GM12878 (cell line): ENCODE measurements around the gene PTPRN2. TPM values are rescaled to one million over a fixed set of nuclear protein-coding genes. Genes with fewer than 3 reads are reported as not detected.

Experiments
- ATAC-seq: fragments of 200-7000 bp; cut with Tn5 transposase; 3 replicates; pipeline ENCODE4 v1.9.1; 2020; ENCODE audit warnings: mild to moderate bottlenecking, moderate library complexity
- BruUV-seq: library from RNA; stranded (reverse); fragments of 400-500 nt; replicated peaks from 2 replicates; lab custom pipeline; 2021; lab: Mats Ljungman, UMichigan
- CTCF ChIA-PET: fragments of 300-600 bp; sonication (Branson Sonifier 250); formaldehyde crosslinking; extraction: SDS; loops from one replicate; lab custom pipeline; 2021; ENCODE audit warnings: inconsistent platforms; lab: Yijun Ruan, JAX
- POLR2A ChIA-PET: fragments of 350-600 bp; formaldehyde crosslinking; extraction: SDS; loops from one replicate; lab custom pipeline; 2021; ENCODE audit warnings: inconsistent platforms; lab: Charles Lee
- RAD21 ChIA-PET: fragments of 300-600 bp; sonication (Branson Sonifier 250); formaldehyde crosslinking; loops from one replicate; lab custom pipeline; 2023; ENCODE audit warnings: antibody characterized with exemption; ENCODE audit not compliant: unreplicated experiment; lab: Charles Lee
- SMC1A ChIA-PET: fragments of 300-600 bp; sonication (Branson Sonifier 250); formaldehyde crosslinking; loops from one replicate; lab custom pipeline; 2023; ENCODE audit not compliant: unreplicated experiment, uncharacterized antibody; lab: Charles Lee
- DNase-seq: peaks from one replicate; pipeline ENCODE4 v3.0.0-alpha.2; 2011; ENCODE audit warnings: low read depth, low spot score
- FAIRE-seq: peaks from 3 replicates; lab custom pipeline; 2011; peaks lifted over from hg19 to GRCh38; lab: Jason Lieb, UNC
- H2AFZ ChIP-seq: 2 replicates; pipeline ENCODE4 v1.6.0; 2011; ENCODE audit warnings: low read depth, low read length, control low read depth; ENCODE audit not compliant: control insufficient read depth
- H3K27ac ChIP-seq: 2 replicates; pipeline ENCODE4 v1.5.1; 2011; ENCODE audit warnings: control low read depth; ENCODE audit not compliant: control insufficient read depth, insufficient read depth
- H3K27me3 ChIP-seq, 2 experiments: replicated peaks in 1 of 2; 2 replicates each; pipeline versions ENCODE4 v1.6.0 to v1.6.1; 2011; ENCODE audit warnings: low read length in 1 of 2; ENCODE audit not compliant: control insufficient read depth in 2 of 2, insufficient read depth in 2 of 2
- H3K36me3 ChIP-seq, 2 experiments: 2 replicates each; pipeline ENCODE4 v1.5.1; 2011; ENCODE audit warnings: low read length in 1 of 2; ENCODE audit not compliant: control insufficient read depth in 2 of 2, insufficient read depth in 2 of 2
- H3K4me1 ChIP-seq: 2 replicates; pipeline ENCODE4 v1.6.1; 2011; ENCODE audit warnings: mild to moderate bottlenecking, low read length, moderate library complexity, mixed read lengths; ENCODE audit not compliant: control insufficient read depth, insufficient read depth
- H3K4me2 ChIP-seq: 2 replicates; pipeline ENCODE4 v1.6.0; 2011; ENCODE audit warnings: control low read depth; ENCODE audit not compliant: control insufficient read depth, insufficient read depth
- H3K4me3 ChIP-seq: fragments of 200-600 bp; sonication (generic); 2 replicates; pipeline ENCODE4 v1.5.1; 2016
- H3K79me2 ChIP-seq: 2 replicates; pipeline ENCODE4 v1.6.0; 2011; ENCODE audit warnings: low read length; ENCODE audit not compliant: control insufficient read depth, insufficient read depth
- H3K9ac ChIP-seq: 2 replicates; pipeline ENCODE4 v1.8.0; 2011; ENCODE audit warnings: low read length, control low read depth, mixed read lengths; ENCODE audit not compliant: control insufficient read depth, insufficient read depth
- H3K9me3 ChIP-seq: replicated peaks from 3 replicates; pipeline ENCODE4 v1.5.1; 2011; ENCODE audit warnings: mild to moderate bottlenecking, low read length; ENCODE audit not compliant: control insufficient read depth, insufficient read depth
- H4K20me1 ChIP-seq: 2 replicates; pipeline ENCODE4 v1.6.0; 2011; ENCODE audit not compliant: control insufficient read depth, insufficient read depth
- GABPA ChIP-seq: IDR thresholded peaks from 2 replicates; pipeline ENCODE4 v1.6.1; 2014; ENCODE audit warnings: antibody characterized with exemption, low read depth, mild to moderate bottlenecking, inconsistent platforms
- RELA ChIP-seq: fragments of 450-650 bp; IDR thresholded peaks from 2 replicates; pipeline ENCODE4 v1.8.0; 2014; ENCODE audit warnings: borderline replicate concordance; ENCODE audit not compliant: partially characterized antibody
- SP1 ChIP-seq: IDR thresholded peaks from one replicate; pipeline ENCODE4 v1.6.1; 2011; ENCODE audit warnings: low read depth, low read length
- SRF ChIP-seq, 2 experiments: IDR thresholded peaks; 2 replicates each; pipeline ENCODE4 v1.6.1; 2011; ENCODE audit warnings: low read depth in 2 of 2, low read length in 2 of 2, mild to moderate bottlenecking in 1 of 2, moderate library complexity in 1 of 2
- TAF1 ChIP-seq: IDR thresholded peaks from 2 replicates; pipeline ENCODE4 v1.6.1; 2011; ENCODE audit warnings: mild to moderate bottlenecking, low read depth, low read length, borderline replicate concordance
- TBL1XR1 ChIP-seq: IDR thresholded peaks from 2 replicates; pipeline ENCODE4 v1.6.1; 2012; ENCODE audit warnings: low read depth, low read length, improper control_type of control experiment
- YY1 ChIP-seq: IDR thresholded peaks from 2 replicates; pipeline ENCODE4 v1.6.1; 2011; ENCODE audit warnings: low read depth, mild to moderate bottlenecking, low read length
- ZBTB40 ChIP-seq: fragments of 450-650 bp; IDR thresholded peaks from 2 replicates; pipeline ENCODE4 v1.6.1; 2016; ENCODE audit warnings: mild to moderate bottlenecking, moderate library complexity, borderline replicate concordance
- ZNF24 ChIP-seq: fragments of 450-650 bp; IDR thresholded peaks from 2 replicates; pipeline ENCODE4 v1.6.1; 2017; ENCODE audit warnings: antibody characterized with exemption, mild to moderate bottlenecking
- WGBS: methylation state at CpG from one replicate; pipeline ENCODE4 v1.1.6; 2016; ENCODE audit warnings: low lambda C conversion rate; ENCODE audit not compliant: insufficient replicate concordance, insufficient coverage; ENCODE audit errors: missing lambda C conversion rate; 5-methylcytosine and 5-hydroxymethylcytosine counted together
- in situ Hi-C: fragments of 300-500 bp; cut with MboI; formaldehyde crosslinking; loops from 9 replicates; pipeline ENCODE4 v1.14.3; 2018; ENCODE audit warnings: mixed read lengths
- intact Hi-C: fragments of 100-400 bp; cut with micrococcal nuclease; formaldehyde crosslinking; loops from one replicate; pipeline ENCODE4 v1.14.2; 2022; ENCODE audit not compliant: unreplicated experiment
- polyA plus RNA-seq, 11 experiments: library from polyadenylated mRNA; depleted of rRNA in 4 of 11; unstranded in 6 of 11; stranded (reverse) in 5 of 11; fragments of >200 nt; fragmentation: Nextera tagmentation in 4 of 11; fragmentation: Illumina TruSeq in 1 of 11; extraction: Ambion mirVana in 4 of 11; extraction: Trizol in 1 of 11; gene quantifications; 1 replicate in 1 of 11; 2 replicates in 10 of 11; pipeline versions ENCODE4 v1.2.1 to v1.2.3, GENCODE V29; 2011 to 2016; ENCODE audit warnings: inconsistent platforms in 2 of 11, missing spikeins in 2 of 11, low read depth in 1 of 11
- total RNA-seq, 4 experiments: library from RNA; depleted of rRNA in 3 of 4; stranded (reverse); fragments of >200 nt in 3 of 4; fragmentation: Illumina TruSeq in 1 of 4; extraction: Trizol in 1 of 4; gene quantifications; 2 replicates each; pipeline versions ENCODE4 v1.2.1 to v1.2.3, GENCODE V29; 2013 to 2021
- TF ChIP-seq, protein P1 (sequence below): fragments of 450-650 bp; IDR thresholded peaks from 2 replicates; pipeline ENCODE4 v1.6.1; 2016; ENCODE audit warnings: mild to moderate bottlenecking

Gene PTPRN2
- total and polyA plus RNA-seq, 10 of the 15 experiments (the other 5 are each of a cell fraction or from before 2014, with no cell fraction given): 5.4 TPM; not detected in 9

DNA sequence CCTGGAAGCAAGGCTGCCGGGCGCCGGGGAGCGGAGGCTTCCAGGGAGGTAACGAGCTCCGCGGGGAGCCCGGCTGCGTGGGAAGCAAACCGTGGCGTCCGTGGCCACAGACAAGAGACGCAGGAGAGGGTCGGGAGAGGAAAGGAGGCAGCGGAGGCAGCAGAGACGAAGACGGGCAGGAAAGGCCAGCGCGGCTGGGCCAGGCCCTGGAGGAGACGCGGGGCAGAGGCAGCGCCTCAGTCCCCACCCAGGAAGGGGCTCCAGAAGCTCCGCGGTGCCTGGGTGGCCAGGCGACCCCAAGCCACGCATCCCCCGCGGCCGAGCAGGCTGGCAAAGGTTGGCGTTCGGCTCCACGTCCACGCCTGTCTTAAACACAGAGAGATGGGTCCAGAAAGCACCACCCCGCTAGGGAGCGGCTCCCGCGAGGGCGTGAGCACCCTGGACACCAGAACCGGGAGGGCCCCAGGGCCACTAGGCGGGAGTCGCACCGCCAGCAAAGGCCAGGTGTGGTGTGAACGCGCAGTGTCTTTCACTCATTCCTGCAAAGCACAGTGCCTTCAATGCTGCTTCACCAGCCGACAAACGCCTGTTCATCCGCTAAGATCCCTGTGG lies 97.3 kb downstream of the PTPRN2 start (continued):
- TF ChIP-seq YY1 (no peak), GABPA (no peak), TBL1XR1 (no peak), ZBTB40 (no peak)

DNA sequence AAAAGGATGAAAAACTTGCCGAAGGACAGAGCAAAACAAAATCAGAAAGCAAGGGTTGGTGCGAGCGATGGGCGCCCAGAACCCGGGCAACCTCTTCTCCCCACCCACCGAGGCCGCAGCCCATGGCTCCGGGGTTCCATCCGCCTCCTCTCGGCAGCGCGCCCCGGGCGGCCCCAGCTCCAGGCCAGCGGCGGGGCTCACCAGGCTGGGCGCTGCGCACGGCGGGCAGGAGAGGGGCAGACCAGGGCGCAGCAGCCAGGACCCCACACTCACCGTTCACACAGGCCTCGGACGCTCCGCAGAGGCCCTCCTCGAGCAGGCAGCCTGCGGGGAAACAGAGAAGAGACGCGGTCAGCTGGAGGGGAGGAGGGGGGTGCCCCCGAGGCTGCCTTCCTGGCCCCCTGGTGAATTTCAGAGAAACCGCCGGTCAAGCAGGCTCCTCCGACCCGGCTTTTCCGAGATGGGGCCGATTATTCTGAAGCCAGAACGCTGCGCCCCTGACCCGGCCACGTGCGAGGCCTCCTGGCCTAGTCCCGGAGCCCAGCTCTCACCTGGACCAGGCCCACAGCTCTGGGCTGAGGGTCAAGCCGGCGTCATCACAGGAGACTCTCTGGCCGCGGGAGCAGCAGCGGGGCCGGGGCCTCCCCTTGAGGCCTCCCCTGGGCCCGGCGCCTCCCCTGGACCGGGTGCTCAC lies 98.0 kb downstream of the PTPRN2 start:
- intact Hi-C loops (no loop called here), in situ Hi-C loops (no loop called here)
- DNase-seq: no peak
- POLR2A ChIA-PET: no interaction called here
- no TSS peak for BruUV-seq
- SMC1A ChIA-PET: no interaction called here
- Histone ChIP-seq H3K4me1 (no peaks in the 10 kb centered on the region), H3K27me3 (no peaks in the 10 kb centered on the region), H3K9me3 (no peaks in the 10 kb centered on the region; the same call in 2 of the 3 replicates), H3K9ac (no peak overlapping the region), H3K36me3 (no peaks in the 10 kb centered on the region), H4K20me1 (no peaks in the 10 kb centered on the region), H3K27ac (no peak overlapping the region), H3K79me2 (no peaks in the 10 kb centered on the region), H2AFZ (no peak overlapping the region), H3K4me3 (no peak overlapping the region), H3K4me2 (no peak overlapping the region)
- RAD21 ChIA-PET: no interaction called here
- CTCF ChIA-PET: no interaction called here
- 74% methylated on average over 43 of the region's 51 CpGs for WGBS
- FAIRE-seq: no peak
- no peak for ATAC-seq
- TF ChIP-seq ZBTB40: no peak
- no peak for TF ChIP-seq SRF (IDR thresholded peaks at IDR 0.05; ENCODE audit: low read depth in 2 of 2, low read length in 2 of 2)
- no peak for TF ChIP-seq TAF1
- TF ChIP-seq, protein P1, sequence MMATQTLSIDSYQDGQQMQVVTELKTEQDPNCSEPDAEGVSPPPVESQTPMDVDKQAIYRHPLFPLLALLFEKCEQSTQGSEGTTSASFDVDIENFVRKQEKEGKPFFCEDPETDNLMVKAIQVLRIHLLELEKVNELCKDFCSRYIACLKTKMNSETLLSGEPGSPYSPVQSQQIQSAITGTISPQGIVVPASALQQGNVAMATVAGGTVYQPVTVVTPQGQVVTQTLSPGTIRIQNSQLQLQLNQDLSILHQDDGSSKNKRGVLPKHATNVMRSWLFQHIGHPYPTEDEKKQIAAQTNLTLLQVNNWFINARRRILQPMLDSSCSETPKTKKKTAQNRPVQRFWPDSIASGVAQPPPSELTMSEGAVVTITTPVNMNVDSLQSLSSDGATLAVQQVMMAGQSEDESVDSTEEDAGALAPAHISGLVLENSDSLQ: no peak
- TF ChIP-seq ZNF24: no peak
- no peak for TF ChIP-seq SP1
- TF ChIP-seq RELA: no peak
